Endodermal cell (in vitro differentiated cells): ENCODE results near the gene MBD6. TPM values are rescaled to one million over a fixed set of nuclear protein-coding genes. Genes with fewer than 3 reads are reported as not detected.
A peak's percentile ranks its signal among the peaks of the same experiment; 100 is the strongest.
"Not testable (repeated sequence)": the region's sequence is repeated elsewhere in the genome, so short reads cannot be mapped to it uniquely, and the experiment has no call there.

Experiments
- DNase-seq: peaks from one replicate; pipeline ENCODE4 v3.0.0-alpha.2; 2017
- H3K27ac ChIP-seq: 2 replicates; pipeline ENCODE4 v1.5.1; 2013; ENCODE audit warnings: mild to moderate bottlenecking, low read depth, low read length, moderate library complexity
- H3K27me3 ChIP-seq: 2 replicates; pipeline ENCODE4 v1.6.1; 2013; ENCODE audit warnings: mild to moderate bottlenecking, low read length, moderate library complexity; ENCODE audit not compliant: insufficient read depth, control insufficient read depth, poor library complexity, severe bottlenecking
- H3K36me3 ChIP-seq: 2 replicates; pipeline ENCODE4 v1.7.0; 2013; ENCODE audit warnings: mild to moderate bottlenecking, low read length, moderate library complexity; ENCODE audit not compliant: control insufficient read depth, insufficient read depth
- H3K4me1 ChIP-seq: one replicate; pipeline ENCODE4 v1.7.0; 2013; ENCODE audit warnings: low read length; ENCODE audit not compliant: control insufficient read depth, insufficient read depth
- H3K4me3 ChIP-seq: 2 replicates; pipeline ENCODE4 v1.5.1; 2013; ENCODE audit warnings: mild to moderate bottlenecking, low read length, moderate library complexity
- H3K9ac ChIP-seq: 2 replicates; pipeline ENCODE4 v1.6.1; 2013; ENCODE audit warnings: mild to moderate bottlenecking, low read length, moderate library complexity; ENCODE audit not compliant: poor library complexity, severe bottlenecking; ENCODE audit errors: extremely low read depth
- H3K9me3 ChIP-seq: 2 replicates; pipeline ENCODE4 v1.6.1; 2013; ENCODE audit warnings: mild to moderate bottlenecking, low read length, moderate library complexity; ENCODE audit not compliant: control insufficient read depth
- H3K27ac Mint-ChIP-seq: 2 replicates; pipeline ENCODE4 v1.8.0; 2020; ENCODE audit warnings: mixed read lengths
- H3K27me3 Mint-ChIP-seq: 2 replicates; pipeline ENCODE4 v1.8.0; 2021; ENCODE audit warnings: mild to moderate bottlenecking, mixed read lengths; ENCODE audit not compliant: insufficient read depth
- H3K36me3 Mint-ChIP-seq: 2 replicates; pipeline ENCODE4 v1.8.0; 2020; ENCODE audit warnings: low read depth, mixed read lengths
- H3K4me1 Mint-ChIP-seq: 2 replicates; pipeline ENCODE4 v1.8.0; 2020; ENCODE audit warnings: mixed read lengths
- H3K4me3 Mint-ChIP-seq: 2 replicates; pipeline ENCODE4 v1.8.0; 2020; ENCODE audit warnings: mild to moderate bottlenecking, moderate library complexity, mixed read lengths
- H3K9me3 Mint-ChIP-seq: 2 replicates; pipeline ENCODE4 v1.8.0; 2020; ENCODE audit warnings: mild to moderate bottlenecking, mixed read lengths
- WGBS, 2 experiments: methylation state at CpG; one replicate each; pipeline versions ENCODE4 v1.1.5 to v1.1.7; 2013; ENCODE audit warnings: missing lambda C conversion rate in 2 of 2, mixed read lengths in 1 of 2; ENCODE audit not compliant: insufficient coverage in 1 of 2, insufficient read length in 1 of 2; 5-methylcytosine and 5-hydroxymethylcytosine counted together
- total RNA-seq, 2 donors: library from RNA; stranded (reverse); fragmentation: NEBNext Ultra II Directional in 1 of 2; extraction: Animal tissue kit (Norgen Biotek cat#: 25700) in 1 of 2; gene quantifications; 2 replicates in 1 of 2; 3 replicates in 1 of 2; pipeline ENCODE4 v1.2.1, GENCODE V29; 2021
- TF ChIP-seq, protein P1 (sequence below): fragments of 200-600 bp; sonication (generic); conservative IDR thresholded peaks from 2 replicates; pipeline ENCODE4 v1.5.0; 2021; ENCODE audit warnings: antibody characterized with exemption, mild to moderate bottlenecking

The MBD6 gene
- total RNA-seq, 2 donors from 2014 or later = 49.2 to 88.2 TPM

DNA sequence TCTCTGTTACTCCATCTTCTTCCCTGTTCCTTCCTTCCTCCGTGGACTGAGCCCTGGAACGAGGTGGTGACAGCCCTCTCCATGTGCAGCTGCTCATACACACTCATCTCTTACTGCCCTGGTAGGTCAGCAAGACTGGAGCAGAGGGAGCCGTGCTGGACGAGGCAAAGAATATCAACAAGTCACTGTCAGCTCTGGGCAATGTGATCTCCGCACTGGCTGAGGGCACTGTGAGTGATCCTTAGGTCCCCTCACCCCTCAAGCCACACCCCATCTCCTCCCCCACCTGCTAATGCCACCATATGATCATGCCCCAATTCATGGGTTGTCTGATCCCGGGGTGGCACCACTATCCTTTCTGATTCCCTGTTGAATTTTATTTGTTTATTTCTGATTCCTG is 46.2 kb downstream of the MBD6 start:
- Histone ChIP-seq H3K4me3 (no peak overlapping the region), H3K4me1 (no peaks in the 10 kb centered on the region), H3K9ac (no peak overlapping the region), H3K27me3 (no peaks in the 10 kb centered on the region), H3K9me3 (no peaks in the 10 kb centered on the region), H3K36me3 (no peaks in the 10 kb centered on the region), H3K27ac (no peak overlapping the region)
- Mint-ChIP-seq H3K4me3 (no peak overlapping the region), H3K4me1 (no peaks in the 10 kb centered on the region), H3K36me3 (peaks cover 23% of the 10 kb centered on the region), H3K27ac (no peak overlapping the region), H3K27me3 (no peaks in the 10 kb centered on the region), H3K9me3 (no peaks in the 10 kb centered on the region)
- TF ChIP-seq, protein P1, sequence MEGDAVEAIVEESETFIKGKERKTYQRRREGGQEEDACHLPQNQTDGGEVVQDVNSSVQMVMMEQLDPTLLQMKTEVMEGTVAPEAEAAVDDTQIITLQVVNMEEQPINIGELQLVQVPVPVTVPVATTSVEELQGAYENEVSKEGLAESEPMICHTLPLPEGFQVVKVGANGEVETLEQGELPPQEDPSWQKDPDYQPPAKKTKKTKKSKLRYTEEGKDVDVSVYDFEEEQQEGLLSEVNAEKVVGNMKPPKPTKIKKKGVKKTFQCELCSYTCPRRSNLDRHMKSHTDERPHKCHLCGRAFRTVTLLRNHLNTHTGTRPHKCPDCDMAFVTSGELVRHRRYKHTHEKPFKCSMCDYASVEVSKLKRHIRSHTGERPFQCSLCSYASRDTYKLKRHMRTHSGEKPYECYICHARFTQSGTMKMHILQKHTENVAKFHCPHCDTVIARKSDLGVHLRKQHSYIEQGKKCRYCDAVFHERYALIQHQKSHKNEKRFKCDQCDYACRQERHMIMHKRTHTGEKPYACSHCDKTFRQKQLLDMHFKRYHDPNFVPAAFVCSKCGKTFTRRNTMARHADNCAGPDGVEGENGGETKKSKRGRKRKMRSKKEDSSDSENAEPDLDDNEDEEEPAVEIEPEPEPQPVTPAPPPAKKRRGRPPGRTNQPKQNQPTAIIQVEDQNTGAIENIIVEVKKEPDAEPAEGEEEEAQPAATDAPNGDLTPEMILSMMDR = no peak
- no peak for DNase-seq
- 91 to 92% methylated on average over 2 to 6 of the region's 6 CpGs for WGBS, 2 experiments

DNA sequence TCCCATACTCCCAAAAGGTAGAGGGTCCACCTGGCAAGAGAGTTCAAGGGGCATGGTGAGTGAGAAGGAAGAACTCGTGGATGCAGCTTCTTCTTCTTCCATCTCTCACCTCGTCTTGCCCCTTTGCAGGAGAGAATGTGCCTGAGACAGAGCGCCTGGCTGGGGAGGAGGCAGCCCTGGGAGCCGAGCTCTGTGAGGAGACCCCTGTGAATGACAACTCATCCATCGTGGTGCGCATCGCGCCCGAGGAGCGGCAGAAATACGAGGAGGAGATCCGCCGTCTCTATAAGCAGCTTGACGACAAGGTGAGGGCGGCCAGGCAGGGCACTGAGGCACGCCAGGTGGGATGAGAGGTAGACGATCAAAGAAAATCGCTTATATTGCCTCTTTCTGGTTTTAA is 47.2 kb downstream of the MBD6 start:
- TF ChIP-seq, protein P1 = no peak
- Mint-ChIP-seq H3K36me3 (peaks cover 24% of the 10 kb centered on the region), H3K27ac (no peak overlapping the region), H3K4me1 (no peaks in the 10 kb centered on the region), H3K27me3 (no peaks in the 10 kb centered on the region), H3K9me3 (no peaks in the 10 kb centered on the region), H3K4me3 (no peak overlapping the region)
- no peak overlapping the region for H3K4me3 ChIP-seq
- H3K4me1 ChIP-seq = no peaks in the 10 kb centered on the region
- no peak overlapping the region for H3K9ac ChIP-seq
- H3K27ac ChIP-seq = no peak overlapping the region
- no peaks in the 10 kb centered on the region for H3K36me3 ChIP-seq
- 92 to 95% methylated on average over 16 to 18 of the region's 18 CpGs for WGBS, 2 experiments
- no peaks in the 10 kb centered on the region for H3K27me3 ChIP-seq
- H3K9me3 ChIP-seq = no peaks in the 10 kb centered on the region
- DNase-seq = peak; percentile 40

DNA sequence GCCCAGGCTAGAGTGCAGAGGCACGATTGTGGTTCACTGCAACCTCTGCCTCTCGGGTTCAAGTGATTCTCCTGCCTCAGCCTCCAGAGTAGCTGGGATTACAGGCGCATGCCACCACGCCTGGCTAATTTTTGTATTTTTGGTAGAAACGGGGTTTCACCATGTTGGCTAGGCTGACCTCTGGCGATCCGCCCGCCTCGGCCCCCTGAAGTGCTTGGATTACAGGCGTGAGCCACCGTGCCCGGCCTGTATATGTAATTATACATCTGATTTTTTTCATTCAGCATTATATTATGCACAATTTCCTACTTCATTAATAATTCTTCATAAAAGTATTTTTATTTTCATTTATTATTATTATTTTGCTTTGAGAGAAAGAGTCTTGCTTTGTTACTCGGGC is 47.8 kb downstream of the MBD6 start:
- H3K36me3 ChIP-seq, H3K4me1 Mint-ChIP-seq, DNase-seq, H3K9me3 ChIP-seq, H3K9ac ChIP-seq, H3K4me3 Mint-ChIP-seq, H3K4me1 ChIP-seq, H3K4me3 ChIP-seq, H3K27me3 ChIP-seq, H3K9me3 Mint-ChIP-seq, H3K27ac ChIP-seq, H3K27ac Mint-ChIP-seq, H3K27me3 Mint-ChIP-seq: not testable (repeated sequence)
- peaks cover 30% of the 10 kb centered on the region for H3K36me3 Mint-ChIP-seq
- WGBS, 2 experiments = 66 to 83% methylated on average over 4 to 12 of the region's 13 CpGs
